ENCODE measurements around the gene CCR7. TPM values are rescaled to one million over a fixed set of nuclear protein-coding genes. Genes with fewer than 3 reads are reported as not detected.
A peak's percentile ranks its signal among the peaks of the same experiment; 100 is the strongest.

The CCR7 gene
- total and polyA plus RNA-seq, 2 of the 8 experiments (the other 6 are each of a cell fraction or from before 2014, with no cell fraction given) = 0.12 to 0.17 TPM

DNA sequence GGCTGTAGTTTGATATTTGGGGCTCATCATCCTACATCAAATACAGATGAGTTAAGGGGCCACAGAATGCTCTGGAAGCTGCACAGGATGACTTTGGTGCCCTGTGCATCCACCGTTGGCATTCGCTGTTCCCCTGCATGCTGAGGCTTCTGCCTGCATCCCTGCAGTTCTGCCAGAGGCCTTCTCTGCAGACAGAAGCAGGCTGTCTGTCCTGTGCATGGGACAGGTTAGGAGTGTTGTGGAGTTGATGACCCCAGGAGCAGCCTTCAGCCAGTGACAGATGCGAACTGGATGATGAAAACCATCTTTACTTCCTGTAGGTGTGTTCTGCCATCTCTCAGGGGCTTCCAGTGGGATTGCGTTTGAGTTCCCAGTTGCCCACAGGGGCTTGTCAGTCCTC, 50.3 kb downstream of the CCR7 start:
- H3K9ac ChIP-seq (replicated peaks in 1 of 4; ENCODE audit: extremely low read depth in 1 of 4, low read depth in 3 of 4, low read length in 3 of 4) = no peak overlapping the region
- H2BK120ac ChIP-seq (replicated peaks; ENCODE audit: low read depth, low read length) = no peak overlapping the region
- FAIRE-seq (no peak), DNase-seq (ENCODE audit: low read depth in 1 of 2, low spot score in 2 of 2) (no peak)
- H4K5ac ChIP-seq (ENCODE audit: insufficient read length, low read depth, low read length) = no peak overlapping the region
- no peaks in the 10 kb centered on the region for H3K27me3 ChIP-seq (replicated peaks in 1 of 4; ENCODE audit: control insufficient read depth in 3 of 4, extremely low read depth in 1 of 4, insufficient read depth in 3 of 4, low read length in 3 of 4)
- CTCF ChIA-PET (ENCODE audit: partially characterized antibody) = interaction anchor here (0.8 to 2.2 kb wide), 3 partner anchors 19 to 39 kb away, joined by 3 to 6 read pairs (median 4); no protein-coding TSS in a partner anchor
- WGBS, 2 experiments (ENCODE audit: extremely low coverage in 1 of 2, insufficient coverage in 1 of 2, insufficient read length in 1 of 2, insufficient replicate concordance in 2 of 2, low coverage in 1 of 2, low lambda C conversion rate in 2 of 2, missing lambda C conversion rate in 1 of 2) = 90% methylated on average over 4 of the region's 4 CpGs; no CpG with 5 or more reads in 1 of the 2 experiments
- no peak overlapping the region for H2BK5ac ChIP-seq (ENCODE audit: low read depth, low read length)
- no peak overlapping the region for H3K56ac ChIP-seq (replicated peaks; ENCODE audit: insufficient read length, low read depth, low read length)
- peaks cover 4 to 8% (median 5%) of the 10 kb centered on the region in 4 experiments; a peak in 5 of 7 replicates for H3K4me1 ChIP-seq (replicated peaks in 1 of 4; ENCODE audit: control insufficient read depth in 3 of 4, insufficient read depth in 4 of 4, low read length in 3 of 4)
- H4K8ac ChIP-seq (ENCODE audit: extremely low read depth, insufficient read depth, low read length) = no peak overlapping the region
- H4K91ac ChIP-seq (replicated peaks; ENCODE audit: insufficient read length, low read length) = no peak overlapping the region
- no peaks in the 10 kb centered on the region for H3K36me3 ChIP-seq (ENCODE audit: control insufficient read depth in 2 of 4, insufficient read depth in 4 of 4, low read length in 3 of 4)
- peak overlapping the region; percentile 39; the same call in 1 of the 2 replicates for H2BK12ac ChIP-seq (ENCODE audit: low read depth, low read length)
- peak overlapping the region; percentile 53; the same call in 1 of the 2 replicates for H2BK15ac ChIP-seq (ENCODE audit: low read length)
- peak overlapping the region; percentile 8; the same call in 1 of the 2 replicates for H2BK20ac ChIP-seq (ENCODE audit: low read length)
- no peak for TF ChIP-seq RBBP5 (IDR thresholded peaks at IDR 0.05; ENCODE audit: borderline replicate concordance, low read depth, low read length)
- no peak for TF ChIP-seq POLR2A (IDR thresholded peaks at IDR 0.05; ENCODE audit: control extremely low read depth in 1 of 2, low read depth in 2 of 2, low read length in 2 of 2)
- TF ChIP-seq FOSL1 (IDR thresholded peaks at IDR 0.05; ENCODE audit: insufficient read depth, low read depth, low read length) = no peak
- TF ChIP-seq ZNF274 (IDR thresholded peaks at IDR 0.05; ENCODE audit: borderline replicate concordance, extremely low read depth, low read length) = no peak
- no peak for TF ChIP-seq HDAC2 (IDR thresholded peaks at IDR 0.05; ENCODE audit: borderline replicate concordance in 1 of 2, low read depth in 2 of 2, low read length in 2 of 2)
- TF ChIP-seq NANOG (IDR thresholded peaks at IDR 0.05; ENCODE audit: insufficient read depth, low read depth, low read length, poor library complexity, severe bottlenecking) = no peak
- no peak for TF ChIP-seq TBP (IDR thresholded peaks at IDR 0.05; ENCODE audit: low read depth, low read length)
- TF ChIP-seq SAP30 (IDR thresholded peaks at IDR 0.05; ENCODE audit: insufficient read depth, insufficient replicate concordance, low read length) = no peak
- TF ChIP-seq TEAD4 (IDR thresholded peaks at IDR 0.05; ENCODE audit: low read depth, low read length) = no peak
- no peak for TF ChIP-seq RXRA (IDR thresholded peaks at IDR 0.05; ENCODE audit: insufficient read depth, low read depth, low read length)
- TF ChIP-seq JUND (IDR thresholded peaks at IDR 0.05; ENCODE audit: low read length) = no peak
- TF ChIP-seq POU5F1 (IDR thresholded peaks at IDR 0.05; ENCODE audit: low read depth, low read length) = no peak
- no peak for TF ChIP-seq EGR1 (IDR thresholded peaks at IDR 0.05; ENCODE audit: borderline replicate concordance, low read depth, low read length)
- H2AFZ ChIP-seq (ENCODE audit: low read length) = no peak overlapping the region
- no peaks in the 10 kb centered on the region; the same call in 1 of the 2 replicates for H3K23me2 ChIP-seq (ENCODE audit: low read depth, low read length)
- H2AK5ac ChIP-seq (ENCODE audit: low read depth, low read length) = no peak overlapping the region
- no peaks in the 10 kb centered on the region for H3K9me3 ChIP-seq (ENCODE audit: insufficient read depth in 2 of 2, low read depth in 1 of 2, low read length in 1 of 2)
- no peak overlapping the region for H3K4me3 ChIP-seq (ENCODE audit: extremely low read depth in 1 of 4, insufficient read depth in 2 of 4, low read depth in 3 of 4, low read length in 4 of 4)
- H3K14ac ChIP-seq (ENCODE audit: insufficient read length) = no peak overlapping the region
- POLR2A ChIA-PET (ENCODE audit: partially characterized antibody) = interaction anchor here (1.1 kb wide), 1 partner anchor 16 kb away, joined by 3 read pairs; no protein-coding TSS in a partner anchor
- H3K23ac ChIP-seq (ENCODE audit: insufficient read length) = no peak overlapping the region
- no peaks in the 10 kb centered on the region for H3K79me1 ChIP-seq (ENCODE audit: low read depth, low read length)
- H4K20me1 ChIP-seq (replicated peaks in 1 of 2; ENCODE audit: control insufficient read depth in 1 of 2, insufficient read depth in 2 of 2, low read length in 2 of 2) = no peaks in the 10 kb centered on the region
- no peaks in the 10 kb centered on the region for H3K79me2 ChIP-seq (ENCODE audit: control insufficient read depth in 1 of 2, insufficient read depth in 2 of 2, low read length in 2 of 2)
- no peak overlapping the region for H3K4me2 ChIP-seq (ENCODE audit: insufficient read depth in 1 of 2, low read depth in 2 of 2, low read length in 2 of 2)
- H3K4ac ChIP-seq (replicated peaks; ENCODE audit: insufficient read length, low read depth, low read length) = peak overlapping the region; percentile 58
- no peak overlapping the region for H3K27ac ChIP-seq (ENCODE audit: low read depth, low read length)
- no peak overlapping the region for H3K18ac ChIP-seq (ENCODE audit: extremely low read depth, low read length)
